Cardiac muscle cell (in vitro differentiated cells and primary cell): ENCODE measurements around the gene ZSWIM7. TPM values are rescaled to one million over a fixed set of nuclear protein-coding genes. Genes with fewer than 3 reads are reported as not detected.

Experiments
- DNase-seq, 2 donors: peaks; one replicate each; pipeline versions ENCODE4 v3.0.0 to v3.0.0-alpha.2; 2010 to 2017; ENCODE audit warnings: low read depth in 1 of 2, low spot score in 1 of 2
- H3K27ac ChIP-seq: fragments of 200-600 bp; sonication (generic); 2 replicates; pipeline ENCODE4 v1.5.1; 2016
- H3K27me3 ChIP-seq: fragments of 200-600 bp; sonication (generic); 2 replicates; pipeline ENCODE4 v1.6.0; 2016; ENCODE audit warnings: control low read depth
- H3K36me3 ChIP-seq: fragments of 200-600 bp; sonication (generic); 2 replicates; pipeline ENCODE4 v1.5.1; 2016; ENCODE audit warnings: control low read depth
- H3K4me1 ChIP-seq: fragments of 200-600 bp; sonication (generic); 2 replicates; pipeline ENCODE4 v1.8.1; 2017; ENCODE audit warnings: low read depth, mild to moderate bottlenecking, mixed run types
- H3K4me3 ChIP-seq: fragments of 200-600 bp; sonication (generic); 2 replicates; pipeline ENCODE4 v1.5.1; 2016; ENCODE audit warnings: mild to moderate bottlenecking
- H3K9me3 ChIP-seq: fragments of 200-600 bp; sonication (generic); 2 replicates; pipeline ENCODE4 v1.5.1; 2017; ENCODE audit warnings: low read depth, mild to moderate bottlenecking, control low read depth
- polyA plus RNA-seq: library from polyadenylated mRNA; unstranded; fragments of >200 nt; fragmentation: Nextera tagmentation; extraction: Ambion mirVana; gene quantifications from 2 replicates; pipeline ENCODE4 v1.2.1, GENCODE V29; 2016
- total RNA-seq: library from RNA; depleted of rRNA; stranded (reverse); fragments of >200 nt; gene quantifications from 2 replicates; pipeline ENCODE4 v1.2.3, GENCODE V29; 2016
- TF ChIP-seq, protein P1 (sequence below): IDR thresholded peaks from 2 replicates; pipeline ENCODE4 v1.5.1; 2012; ENCODE audit warnings: low read depth, mild to moderate bottlenecking, low read length

ZSWIM7 gene
- total and polyA plus RNA-seq, 2 experiments from 2014 or later: 28.1 to 84.7 TPM

DNA sequence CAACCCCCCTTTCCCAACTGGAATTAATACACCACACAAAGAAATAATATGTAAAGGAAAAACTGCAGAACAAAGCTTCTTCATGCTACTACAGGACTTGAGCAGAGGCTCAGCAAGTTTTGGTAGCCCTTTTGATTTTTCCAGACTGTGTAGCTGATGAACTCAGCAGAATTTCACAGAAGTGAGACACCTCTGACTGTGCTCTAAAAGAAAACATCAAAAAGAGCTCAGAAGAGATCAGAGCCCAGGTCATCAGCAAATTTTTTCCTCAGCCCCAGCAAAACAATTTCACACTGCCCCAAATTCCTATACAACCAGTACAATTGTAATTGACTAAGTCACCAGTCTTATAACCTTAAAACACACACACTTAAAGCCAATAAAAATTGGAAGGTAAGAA is 38.1 kb upstream of the ZSWIM7 start:
- Histone ChIP-seq H3K36me3 (peaks cover 58% of the 10 kb centered on the region), H3K27me3 (no peaks in the 10 kb centered on the region), H3K9me3 (no peaks in the 10 kb centered on the region), H3K4me3 (no peak overlapping the region), H3K4me1 (no peaks in the 10 kb centered on the region), H3K27ac (peak overlapping the region; percentile 57)
- TF ChIP-seq, protein P1, sequence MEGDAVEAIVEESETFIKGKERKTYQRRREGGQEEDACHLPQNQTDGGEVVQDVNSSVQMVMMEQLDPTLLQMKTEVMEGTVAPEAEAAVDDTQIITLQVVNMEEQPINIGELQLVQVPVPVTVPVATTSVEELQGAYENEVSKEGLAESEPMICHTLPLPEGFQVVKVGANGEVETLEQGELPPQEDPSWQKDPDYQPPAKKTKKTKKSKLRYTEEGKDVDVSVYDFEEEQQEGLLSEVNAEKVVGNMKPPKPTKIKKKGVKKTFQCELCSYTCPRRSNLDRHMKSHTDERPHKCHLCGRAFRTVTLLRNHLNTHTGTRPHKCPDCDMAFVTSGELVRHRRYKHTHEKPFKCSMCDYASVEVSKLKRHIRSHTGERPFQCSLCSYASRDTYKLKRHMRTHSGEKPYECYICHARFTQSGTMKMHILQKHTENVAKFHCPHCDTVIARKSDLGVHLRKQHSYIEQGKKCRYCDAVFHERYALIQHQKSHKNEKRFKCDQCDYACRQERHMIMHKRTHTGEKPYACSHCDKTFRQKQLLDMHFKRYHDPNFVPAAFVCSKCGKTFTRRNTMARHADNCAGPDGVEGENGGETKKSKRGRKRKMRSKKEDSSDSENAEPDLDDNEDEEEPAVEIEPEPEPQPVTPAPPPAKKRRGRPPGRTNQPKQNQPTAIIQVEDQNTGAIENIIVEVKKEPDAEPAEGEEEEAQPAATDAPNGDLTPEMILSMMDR: no peak
- DNase-seq: no peak

DNA sequence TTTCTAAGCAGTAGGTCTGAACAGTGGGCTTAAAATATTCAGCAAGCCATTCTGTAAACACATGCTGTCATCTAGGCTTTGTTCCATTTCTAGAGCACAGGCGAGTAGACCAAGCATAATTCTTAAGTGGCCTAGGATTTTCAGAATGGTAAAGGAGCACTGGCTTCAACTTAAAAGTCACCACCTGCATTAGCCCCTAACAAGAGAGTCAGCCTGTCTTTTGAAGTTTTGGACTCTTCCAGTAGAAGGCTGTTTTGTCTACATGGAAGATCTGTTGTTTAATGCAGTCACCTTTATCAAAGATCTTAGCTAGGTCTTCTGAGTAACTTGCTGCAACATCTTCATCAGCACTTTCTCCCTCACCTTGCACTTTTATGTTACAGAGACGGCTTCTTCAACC is 36.8 kb upstream of the ZSWIM7 start:
- Histone ChIP-seq H3K27me3 (no peaks in the 10 kb centered on the region), H3K4me3 (no peak overlapping the region), H3K9me3 (no peaks in the 10 kb centered on the region), H3K27ac (no peak overlapping the region), H3K36me3 (peaks cover 58% of the 10 kb centered on the region), H3K4me1 (no peaks in the 10 kb centered on the region)
- no peak for DNase-seq
- TF ChIP-seq, protein P1: no peak

DNA sequence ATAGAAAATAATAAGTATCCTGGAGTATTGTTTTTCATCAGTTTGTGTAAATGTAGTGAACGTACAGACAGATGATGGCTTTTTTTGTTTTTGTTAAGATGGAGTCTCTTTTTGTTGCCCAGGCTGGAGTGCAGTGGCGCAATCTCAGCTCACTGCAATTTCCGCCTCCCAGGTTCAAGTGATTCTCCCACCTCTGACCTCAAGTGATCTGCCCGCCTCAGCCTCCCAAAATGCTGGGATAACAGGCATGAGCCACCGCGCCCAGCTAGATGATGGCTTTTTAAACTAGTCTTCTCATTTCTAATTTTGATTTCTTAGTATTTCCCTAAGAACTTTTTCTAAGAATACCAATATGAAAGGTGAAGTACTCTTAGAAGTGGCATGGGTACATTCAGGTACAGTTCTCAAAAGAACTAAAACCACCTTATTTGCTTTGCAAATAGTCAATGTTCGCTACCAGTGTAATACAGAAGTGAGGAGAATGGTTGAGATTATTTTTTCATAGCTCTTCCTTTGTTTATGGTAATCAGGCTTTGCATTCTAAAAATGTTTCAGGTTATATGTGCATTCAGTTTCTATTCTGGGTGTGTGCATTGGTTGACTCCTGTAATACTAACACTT is 34.3 kb upstream of the ZSWIM7 start:
- Histone ChIP-seq H3K27ac (no peak overlapping the region), H3K27me3 (no peaks in the 10 kb centered on the region)

DNA sequence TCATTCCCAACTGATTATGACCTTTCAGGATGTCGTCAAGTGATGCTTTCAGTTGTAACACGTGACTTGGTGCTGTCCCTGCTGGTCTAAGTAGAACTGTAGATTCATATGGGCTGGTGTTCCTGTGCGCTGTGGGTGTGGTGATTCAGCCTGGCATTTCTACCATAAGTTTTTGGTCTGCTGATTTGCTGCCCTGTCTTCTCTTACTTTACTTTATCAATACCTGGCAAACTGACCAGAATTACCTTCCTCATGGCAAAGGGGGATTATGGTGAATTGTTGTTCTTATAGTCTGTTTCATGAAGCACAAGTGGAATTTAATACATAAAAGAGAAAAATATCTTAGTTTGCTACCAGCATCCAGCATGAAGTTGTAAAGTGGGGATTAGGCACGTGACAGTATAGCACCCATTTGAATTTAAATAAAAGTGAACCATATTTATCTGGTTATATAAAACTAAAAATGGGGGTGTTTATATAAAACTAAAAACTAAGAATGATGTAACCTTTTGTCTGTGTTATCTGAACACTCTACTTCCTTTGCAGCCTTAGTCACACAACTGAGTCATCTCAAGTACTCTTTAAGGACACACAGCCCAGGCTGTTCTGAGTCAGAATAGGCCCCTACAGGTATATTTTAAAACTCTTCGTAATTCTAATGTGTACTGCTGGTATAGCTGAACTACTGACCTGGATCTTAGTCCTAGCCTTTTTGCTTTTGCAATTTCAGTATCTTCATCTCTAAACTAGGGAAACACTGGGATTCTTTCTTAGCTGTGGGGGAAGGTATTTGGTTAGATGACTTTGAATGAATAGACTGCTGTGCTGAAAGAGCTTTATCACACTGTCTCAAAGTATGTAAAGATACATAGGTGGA is 28.4 kb upstream of the ZSWIM7 start:
- peaks cover 79% of the 10 kb centered on the region for H3K36me3 ChIP-seq

More for the DNA sequence above, 34.3 kb upstream of the ZSWIM7 start:
- H3K4me1 ChIP-seq: no peaks in the 10 kb centered on the region
- no peak overlapping the region for H3K4me3 ChIP-seq
- no peak for DNase-seq
- H3K9me3 ChIP-seq: no peaks in the 10 kb centered on the region
- peaks cover 75% of the 10 kb centered on the region for H3K36me3 ChIP-seq
- TF ChIP-seq, protein P1: no peak

DNA sequence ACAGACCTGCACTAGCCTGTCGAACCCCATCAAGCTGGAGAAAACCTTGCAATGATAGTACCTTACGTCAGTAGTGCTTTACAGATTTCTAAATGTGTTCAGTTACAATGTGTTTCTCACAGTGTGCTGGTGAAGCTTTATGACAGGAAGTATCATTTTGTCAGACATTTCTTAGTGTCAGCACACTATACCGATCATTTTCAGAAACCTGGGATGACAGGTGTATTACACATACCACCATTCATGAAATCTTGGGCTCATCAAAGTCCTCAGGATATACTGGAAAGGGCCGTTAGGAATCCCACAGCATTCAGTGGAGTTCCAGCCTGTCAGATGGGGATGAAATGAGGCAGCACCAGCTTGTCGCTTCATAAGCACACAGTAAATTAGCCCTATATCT is 27.4 kb upstream of the ZSWIM7 start:
- H3K27ac ChIP-seq: peak overlapping the region; percentile 2
- peaks cover 76% of the 10 kb centered on the region for H3K36me3 ChIP-seq
- H3K4me1 ChIP-seq: no peaks in the 10 kb centered on the region
- TF ChIP-seq, protein P1: no peak
- no peak overlapping the region for H3K4me3 ChIP-seq
- H3K27me3 ChIP-seq: no peaks in the 10 kb centered on the region
- H3K9me3 ChIP-seq: no peaks in the 10 kb centered on the region
- DNase-seq: no peak

More for the DNA sequence above, 28.4 kb upstream of the ZSWIM7 start:
- Histone ChIP-seq H3K4me3 (no peak overlapping the region), H3K27me3 (no peaks in the 10 kb centered on the region), H3K27ac (peak overlapping the region; percentile 42), H3K9me3 (no peaks in the 10 kb centered on the region), H3K4me1 (no peaks in the 10 kb centered on the region)
- TF ChIP-seq, protein P1: no peak
- DNase-seq: peak in 1 of 2 donors; percentile 85
